ENCODE measurements around the gene PRDM4. TPM values are rescaled to one million over a fixed set of nuclear protein-coding genes. Genes with fewer than 3 reads are reported as not detected.
A peak's percentile ranks its signal among the peaks of the same experiment; 100 is the strongest.

PRDM4 gene
- total and polyA plus RNA-seq, 2 of the 13 experiments (the other 11 are each of a cell fraction or from before 2014, with no cell fraction given): 9.9 to 15.3 TPM

DNA sequence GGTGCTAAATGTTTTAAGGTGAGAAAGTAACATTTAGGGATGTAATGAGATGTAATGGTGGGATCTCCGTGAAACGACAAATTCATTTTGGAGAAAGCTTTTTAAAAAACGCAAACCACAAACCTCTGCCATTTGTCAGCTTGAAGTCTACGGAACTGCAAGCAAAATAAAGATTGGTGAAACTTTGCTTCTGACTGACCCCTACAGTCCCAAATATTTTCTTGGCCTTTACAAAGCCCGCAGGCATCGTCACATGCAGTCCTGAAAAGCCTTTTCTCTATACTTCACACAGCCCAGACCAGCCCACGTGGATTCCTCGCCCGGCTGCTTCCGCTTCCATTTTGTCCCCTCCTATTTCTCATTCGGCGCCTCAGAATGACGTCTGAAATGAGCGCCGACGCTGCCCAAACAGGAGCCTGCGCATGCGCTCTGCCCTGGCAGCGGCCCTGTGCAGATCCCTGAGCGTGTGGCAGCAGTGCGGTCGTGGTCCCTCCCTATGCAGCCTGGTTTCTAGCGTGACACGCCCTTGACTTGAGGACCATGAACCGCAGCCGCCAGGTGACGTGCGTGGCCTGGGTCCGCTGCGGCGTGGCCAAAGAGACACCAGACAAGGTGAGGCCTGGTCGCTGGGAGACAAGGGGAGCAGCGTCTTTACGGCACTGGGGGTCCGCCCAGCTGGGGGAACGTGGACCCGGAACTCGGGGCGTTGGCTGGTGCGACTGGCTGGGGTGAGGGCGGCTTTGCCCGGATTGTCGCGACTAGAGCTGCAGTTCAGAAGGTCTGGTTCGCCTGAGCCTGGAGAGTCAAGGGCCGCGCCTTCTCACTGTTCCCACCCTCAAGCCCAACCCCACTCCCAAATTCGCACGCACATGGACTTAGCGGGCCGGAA lies 75.3 kb downstream of the PRDM4 start, which contains the start of gene PWP1 (continued):
- TF ChIP-seq, protein P1, sequence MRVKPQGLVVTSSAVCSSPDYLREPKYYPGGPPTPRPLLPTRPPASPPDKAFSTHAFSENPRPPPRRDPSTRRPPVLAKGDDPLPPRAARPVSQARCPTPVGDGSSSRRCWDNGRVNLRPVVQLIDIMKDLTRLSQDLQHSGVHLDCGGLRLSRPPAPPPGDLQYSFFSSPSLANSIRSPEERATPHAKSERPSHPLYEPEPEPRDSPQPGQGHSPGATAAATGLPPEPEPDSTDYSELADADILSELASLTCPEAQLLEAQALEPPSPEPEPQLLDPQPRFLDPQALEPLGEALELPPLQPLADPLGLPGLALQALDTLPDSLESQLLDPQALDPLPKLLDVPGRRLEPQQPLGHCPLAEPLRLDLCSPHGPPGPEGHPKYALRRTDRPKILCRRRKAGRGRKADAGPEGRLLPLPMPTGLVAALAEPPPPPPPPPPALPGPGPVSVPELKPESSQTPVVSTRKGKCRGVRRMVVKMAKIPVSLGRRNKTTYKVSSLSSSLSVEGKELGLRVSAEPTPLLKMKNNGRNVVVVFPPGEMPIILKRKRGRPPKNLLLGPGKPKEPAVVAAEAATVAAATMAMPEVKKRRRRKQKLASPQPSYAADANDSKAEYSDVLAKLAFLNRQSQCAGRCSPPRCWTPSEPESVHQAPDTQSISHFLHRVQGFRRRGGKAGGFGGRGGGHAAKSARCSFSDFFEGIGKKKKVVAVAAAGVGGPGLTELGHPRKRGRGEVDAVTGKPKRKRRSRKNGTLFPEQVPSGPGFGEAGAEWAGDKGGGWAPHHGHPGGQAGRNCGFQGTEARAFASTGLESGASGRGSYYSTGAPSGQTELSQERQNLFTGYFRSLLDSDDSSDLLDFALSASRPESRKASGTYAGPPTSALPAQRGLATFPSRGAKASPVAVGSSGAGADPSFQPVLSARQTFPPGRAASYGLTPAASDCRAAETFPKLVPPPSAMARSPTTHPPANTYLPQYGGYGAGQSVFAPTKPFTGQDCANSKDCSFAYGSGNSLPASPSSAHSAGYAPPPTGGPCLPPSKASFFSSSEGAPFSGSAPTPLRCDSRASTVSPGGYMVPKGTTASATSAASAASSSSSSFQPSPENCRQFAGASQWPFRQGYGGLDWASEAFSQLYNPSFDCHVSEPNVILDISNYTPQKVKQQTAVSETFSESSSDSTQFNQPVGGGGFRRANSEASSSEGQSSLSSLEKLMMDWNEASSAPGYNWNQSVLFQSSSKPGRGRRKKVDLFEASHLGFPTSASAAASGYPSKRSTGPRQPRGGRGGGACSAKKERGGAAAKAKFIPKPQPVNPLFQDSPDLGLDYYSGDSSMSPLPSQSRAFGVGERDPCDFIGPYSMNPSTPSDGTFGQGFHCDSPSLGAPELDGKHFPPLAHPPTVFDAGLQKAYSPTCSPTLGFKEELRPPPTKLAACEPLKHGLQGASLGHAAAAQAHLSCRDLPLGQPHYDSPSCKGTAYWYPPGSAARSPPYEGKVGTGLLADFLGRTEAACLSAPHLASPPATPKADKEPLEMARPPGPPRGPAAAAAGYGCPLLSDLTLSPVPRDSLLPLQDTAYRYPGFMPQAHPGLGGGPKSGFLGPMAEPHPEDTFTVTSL (CRISPR knock-in tag; IDR thresholded peaks at IDR 0.05; ENCODE audit: borderline replicate concordance): peak; percentile 34
- peak; percentile 98 for TF ChIP-seq HDAC1 (CRISPR knock-in tag; IDR thresholded peaks at IDR 0.05)
- TF ChIP-seq, protein P2, sequence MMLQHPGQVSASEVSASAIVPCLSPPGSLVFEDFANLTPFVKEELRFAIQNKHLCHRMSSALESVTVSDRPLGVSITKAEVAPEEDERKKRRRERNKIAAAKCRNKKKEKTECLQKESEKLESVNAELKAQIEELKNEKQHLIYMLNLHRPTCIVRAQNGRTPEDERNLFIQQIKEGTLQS (CRISPR knock-in tag; IDR thresholded peaks at IDR 0.05): no peak
- TF ChIP-seq, protein P3, sequence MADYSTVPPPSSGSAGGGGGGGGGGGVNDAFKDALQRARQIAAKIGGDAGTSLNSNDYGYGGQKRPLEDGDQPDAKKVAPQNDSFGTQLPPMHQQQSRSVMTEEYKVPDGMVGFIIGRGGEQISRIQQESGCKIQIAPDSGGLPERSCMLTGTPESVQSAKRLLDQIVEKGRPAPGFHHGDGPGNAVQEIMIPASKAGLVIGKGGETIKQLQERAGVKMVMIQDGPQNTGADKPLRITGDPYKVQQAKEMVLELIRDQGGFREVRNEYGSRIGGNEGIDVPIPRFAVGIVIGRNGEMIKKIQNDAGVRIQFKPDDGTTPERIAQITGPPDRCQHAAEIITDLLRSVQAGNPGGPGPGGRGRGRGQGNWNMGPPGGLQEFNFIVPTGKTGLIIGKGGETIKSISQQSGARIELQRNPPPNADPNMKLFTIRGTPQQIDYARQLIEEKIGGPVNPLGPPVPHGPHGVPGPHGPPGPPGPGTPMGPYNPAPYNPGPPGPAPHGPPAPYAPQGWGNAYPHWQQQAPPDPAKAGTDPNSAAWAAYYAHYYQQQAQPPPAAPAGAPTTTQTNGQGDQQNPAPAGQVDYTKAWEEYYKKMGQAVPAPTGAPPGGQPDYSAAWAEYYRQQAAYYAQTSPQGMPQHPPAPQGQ (CRISPR knock-in tag; IDR thresholded peaks at IDR 0.05; ENCODE audit: borderline replicate concordance): peak; percentile 73; the same call in 1 of the 2 replicates
- TF ChIP-seq ZNF674 (CRISPR knock-in tag; IDR thresholded peaks at IDR 0.05; ENCODE audit: low read depth): no peak
- TF ChIP-seq, protein P4, sequence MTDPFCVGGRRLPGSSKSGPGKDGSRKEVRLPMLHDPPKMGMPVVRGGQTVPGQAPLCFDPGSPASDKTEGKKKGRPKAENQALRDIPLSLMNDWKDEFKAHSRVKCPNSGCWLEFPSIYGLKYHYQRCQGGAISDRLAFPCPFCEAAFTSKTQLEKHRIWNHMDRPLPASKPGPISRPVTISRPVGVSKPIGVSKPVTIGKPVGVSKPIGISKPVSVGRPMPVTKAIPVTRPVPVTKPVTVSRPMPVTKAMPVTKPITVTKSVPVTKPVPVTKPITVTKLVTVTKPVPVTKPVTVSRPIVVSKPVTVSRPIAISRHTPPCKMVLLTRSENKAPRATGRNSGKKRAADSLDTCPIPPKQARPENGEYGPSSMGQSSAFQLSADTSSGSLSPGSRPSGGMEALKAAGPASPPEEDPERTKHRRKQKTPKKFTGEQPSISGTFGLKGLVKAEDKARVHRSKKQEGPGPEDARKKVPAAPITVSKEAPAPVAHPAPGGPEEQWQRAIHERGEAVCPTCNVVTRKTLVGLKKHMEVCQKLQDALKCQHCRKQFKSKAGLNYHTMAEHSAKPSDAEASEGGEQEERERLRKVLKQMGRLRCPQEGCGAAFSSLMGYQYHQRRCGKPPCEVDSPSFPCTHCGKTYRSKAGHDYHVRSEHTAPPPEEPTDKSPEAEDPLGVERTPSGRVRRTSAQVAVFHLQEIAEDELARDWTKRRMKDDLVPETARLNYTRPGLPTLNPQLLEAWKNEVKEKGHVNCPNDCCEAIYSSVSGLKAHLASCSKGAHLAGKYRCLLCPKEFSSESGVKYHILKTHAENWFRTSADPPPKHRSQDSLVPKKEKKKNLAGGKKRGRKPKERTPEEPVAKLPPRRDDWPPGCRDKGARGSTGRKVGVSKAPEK (CRISPR knock-in tag; IDR thresholded peaks at IDR 0.05; ENCODE audit: borderline replicate concordance): peak; percentile 93; the same call in 1 of the 2 replicates
- TF ChIP-seq, protein P5, sequence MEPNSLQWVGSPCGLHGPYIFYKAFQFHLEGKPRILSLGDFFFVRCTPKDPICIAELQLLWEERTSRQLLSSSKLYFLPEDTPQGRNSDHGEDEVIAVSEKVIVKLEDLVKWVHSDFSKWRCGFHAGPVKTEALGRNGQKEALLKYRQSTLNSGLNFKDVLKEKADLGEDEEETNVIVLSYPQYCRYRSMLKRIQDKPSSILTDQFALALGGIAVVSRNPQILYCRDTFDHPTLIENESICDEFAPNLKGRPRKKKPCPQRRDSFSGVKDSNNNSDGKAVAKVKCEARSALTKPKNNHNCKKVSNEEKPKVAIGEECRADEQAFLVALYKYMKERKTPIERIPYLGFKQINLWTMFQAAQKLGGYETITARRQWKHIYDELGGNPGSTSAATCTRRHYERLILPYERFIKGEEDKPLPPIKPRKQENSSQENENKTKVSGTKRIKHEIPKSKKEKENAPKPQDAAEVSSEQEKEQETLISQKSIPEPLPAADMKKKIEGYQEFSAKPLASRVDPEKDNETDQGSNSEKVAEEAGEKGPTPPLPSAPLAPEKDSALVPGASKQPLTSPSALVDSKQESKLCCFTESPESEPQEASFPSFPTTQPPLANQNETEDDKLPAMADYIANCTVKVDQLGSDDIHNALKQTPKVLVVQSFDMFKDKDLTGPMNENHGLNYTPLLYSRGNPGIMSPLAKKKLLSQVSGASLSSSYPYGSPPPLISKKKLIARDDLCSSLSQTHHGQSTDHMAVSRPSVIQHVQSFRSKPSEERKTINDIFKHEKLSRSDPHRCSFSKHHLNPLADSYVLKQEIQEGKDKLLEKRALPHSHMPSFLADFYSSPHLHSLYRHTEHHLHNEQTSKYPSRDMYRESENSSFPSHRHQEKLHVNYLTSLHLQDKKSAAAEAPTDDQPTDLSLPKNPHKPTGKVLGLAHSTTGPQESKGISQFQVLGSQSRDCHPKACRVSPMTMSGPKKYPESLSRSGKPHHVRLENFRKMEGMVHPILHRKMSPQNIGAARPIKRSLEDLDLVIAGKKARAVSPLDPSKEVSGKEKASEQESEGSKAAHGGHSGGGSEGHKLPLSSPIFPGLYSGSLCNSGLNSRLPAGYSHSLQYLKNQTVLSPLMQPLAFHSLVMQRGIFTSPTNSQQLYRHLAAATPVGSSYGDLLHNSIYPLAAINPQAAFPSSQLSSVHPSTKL (CRISPR knock-in tag; IDR thresholded peaks at IDR 0.05): peak; percentile 49; the same call in 1 of the 2 replicates
- peak; percentile 44; the same call in 1 of the 2 replicates for TF ChIP-seq ZBTB20 (CRISPR knock-in tag; IDR thresholded peaks at IDR 0.05; ENCODE audit: borderline replicate concordance, low read depth)
- peak; percentile 90 for TF ChIP-seq JARID2 (CRISPR knock-in tag; IDR thresholded peaks at IDR 0.05; ENCODE audit: insufficient replicate concordance)
- 0 out of 2 replicates have a peak, but pooled peaks have one; percentile 67 for TF ChIP-seq SAFB2 (CRISPR knock-in tag; IDR thresholded peaks at IDR 0.05; ENCODE audit: borderline replicate concordance, low read depth)
- TF ChIP-seq PTBP1 (IDR thresholded peaks at IDR 0.05; ENCODE audit: low read depth, low read length, poor library complexity, severe bottlenecking): no peak
